Prostate gland (tissue), 2 donors: ENCODE data around the gene LRRN2. TPM values are rescaled to one million over a fixed set of nuclear protein-coding genes. Genes with fewer than 3 reads are reported as not detected.

Experiments
- DNase-seq: peaks from one replicate; pipeline ENCODE4 v3.0.0-alpha.2; 2019; ENCODE audit warnings: low spot score
- H3K27ac ChIP-seq, 2 donors: fragments of 200-600 bp; sonication (generic); 2 replicates each; pipeline ENCODE4 v1.5.1; 2017 to 2019
- H3K27me3 ChIP-seq: fragments of 200-600 bp; sonication (generic); replicated peaks from 2 replicates; pipeline ENCODE4 v1.5.1; 2019; ENCODE audit not compliant: insufficient read depth
- H3K36me3 ChIP-seq, 2 donors: fragments of 200-600 bp; sonication (generic); 1 replicate in 1 of 2; 2 replicates in 1 of 2; pipeline versions ENCODE4 v1.5.1 to v1.8.1; 2017 to 2019
- H3K4me1 ChIP-seq: fragments of 200-600 bp; sonication (generic); replicated peaks from 2 replicates; pipeline ENCODE4 v1.5.1; 2019
- H3K4me3 ChIP-seq, 2 donors: fragments of 200-600 bp; sonication (generic); 2 replicates each; pipeline ENCODE4 v1.5.1; 2017 to 2019
- H3K9me3 ChIP-seq: fragments of 200-600 bp; sonication (generic); 2 replicates; pipeline ENCODE4 v1.5.1; 2017
- POLR2A ChIP-seq: fragments of 450-650 bp; IDR thresholded peaks from one replicate; pipeline ENCODE4 v1.6.1; 2016; ENCODE audit warnings: antibody characterized with exemption, mild to moderate bottlenecking
- POLR2AphosphoS5 ChIP-seq: sonication (generic); formaldehyde crosslinking; IDR thresholded peaks from one replicate; pipeline ENCODE4 v1.6.1; 2017; ENCODE audit warnings: antibody characterized with exemption
- WGBS: methylation state at CpG from one replicate; pipeline ENCODE4 v1.1.5; 2018; 5-methylcytosine and 5-hydroxymethylcytosine counted together
- intact Hi-C: fragments of 100-400 bp; cut with DNase I; formaldehyde crosslinking; loops from one replicate; pipeline ENCODE4 v1.14.2; 2022
- total RNA-seq, 2 donors: library from RNA; depleted of rRNA; stranded (reverse); fragments of >200 nt; gene quantifications; one replicate each; pipeline ENCODE4 v1.1.0, GENCODE V29; 2016
- TF ChIP-seq, protein P1 (sequence below), 4 experiments: fragments of 200-600 bp in 2 of 4; fragments of 450-650 bp in 2 of 4; sonication (generic) in 2 of 4; IDR thresholded peaks; 1 replicate in 3 of 4; 2 replicates in 1 of 4; pipeline ENCODE4 v1.5.1; 2016 to 2019; ENCODE audit warnings: antibody characterized with exemption in 4 of 4, mild to moderate bottlenecking in 2 of 4, moderate library complexity in 2 of 4

The LRRN2 gene
- total RNA-seq, 2 donors from 2014 or later = 0.55 to 15.3 TPM

DNA sequence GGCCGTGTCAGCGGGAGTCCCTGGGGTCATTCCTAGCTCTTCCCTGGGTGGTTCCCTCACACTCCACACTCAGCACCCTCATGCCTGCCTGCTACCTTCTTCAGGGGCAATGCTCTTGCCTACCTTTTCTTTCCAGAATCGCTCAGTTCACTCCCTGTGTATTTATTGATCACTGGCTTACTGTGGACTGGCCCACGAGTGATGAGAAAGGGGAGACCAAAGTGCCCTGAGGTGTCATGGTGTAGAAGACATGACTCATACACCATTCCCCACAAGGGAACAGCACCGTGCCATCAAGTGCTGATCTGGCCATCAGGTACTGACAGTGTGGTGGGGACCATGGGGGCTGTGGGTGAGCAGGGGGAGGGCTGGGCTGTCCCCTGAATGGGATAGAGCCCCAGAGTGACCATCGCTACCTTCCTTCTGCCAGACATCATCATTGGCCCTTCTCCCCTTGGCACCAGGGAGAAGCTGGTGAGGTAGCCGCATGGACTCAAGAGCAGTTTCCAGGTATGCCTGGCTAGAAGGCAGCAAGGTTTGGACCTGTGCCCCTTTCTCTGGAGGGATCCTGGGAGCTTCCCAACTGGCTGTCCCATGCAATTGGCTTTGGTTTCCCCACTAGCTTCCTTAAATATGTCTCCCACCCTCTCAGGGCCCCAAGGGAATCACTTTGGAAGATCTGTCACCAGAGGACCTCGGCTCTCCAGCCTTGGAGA, 17.2 kb upstream of the LRRN2 start:
- Histone ChIP-seq H3K27ac (no peak overlapping the region), H3K9me3 (no peaks in the 10 kb centered on the region), H3K27me3 (no peaks in the 10 kb centered on the region), H3K4me3 (no peak overlapping the region), H3K36me3 (no peaks in the 10 kb centered on the region), H3K4me1 (no peaks in the 10 kb centered on the region)
- 56% methylated on average over 8 of the region's 8 CpGs for WGBS
- no peak for TF ChIP-seq POLR2A
- no peak for TF ChIP-seq POLR2AphosphoS5
- TF ChIP-seq, protein P1, sequence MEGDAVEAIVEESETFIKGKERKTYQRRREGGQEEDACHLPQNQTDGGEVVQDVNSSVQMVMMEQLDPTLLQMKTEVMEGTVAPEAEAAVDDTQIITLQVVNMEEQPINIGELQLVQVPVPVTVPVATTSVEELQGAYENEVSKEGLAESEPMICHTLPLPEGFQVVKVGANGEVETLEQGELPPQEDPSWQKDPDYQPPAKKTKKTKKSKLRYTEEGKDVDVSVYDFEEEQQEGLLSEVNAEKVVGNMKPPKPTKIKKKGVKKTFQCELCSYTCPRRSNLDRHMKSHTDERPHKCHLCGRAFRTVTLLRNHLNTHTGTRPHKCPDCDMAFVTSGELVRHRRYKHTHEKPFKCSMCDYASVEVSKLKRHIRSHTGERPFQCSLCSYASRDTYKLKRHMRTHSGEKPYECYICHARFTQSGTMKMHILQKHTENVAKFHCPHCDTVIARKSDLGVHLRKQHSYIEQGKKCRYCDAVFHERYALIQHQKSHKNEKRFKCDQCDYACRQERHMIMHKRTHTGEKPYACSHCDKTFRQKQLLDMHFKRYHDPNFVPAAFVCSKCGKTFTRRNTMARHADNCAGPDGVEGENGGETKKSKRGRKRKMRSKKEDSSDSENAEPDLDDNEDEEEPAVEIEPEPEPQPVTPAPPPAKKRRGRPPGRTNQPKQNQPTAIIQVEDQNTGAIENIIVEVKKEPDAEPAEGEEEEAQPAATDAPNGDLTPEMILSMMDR (IDR thresholded peaks at IDR 0.05) = no peak
- DNase-seq = no peak
- intact Hi-C loops = no loop called here

DNA sequence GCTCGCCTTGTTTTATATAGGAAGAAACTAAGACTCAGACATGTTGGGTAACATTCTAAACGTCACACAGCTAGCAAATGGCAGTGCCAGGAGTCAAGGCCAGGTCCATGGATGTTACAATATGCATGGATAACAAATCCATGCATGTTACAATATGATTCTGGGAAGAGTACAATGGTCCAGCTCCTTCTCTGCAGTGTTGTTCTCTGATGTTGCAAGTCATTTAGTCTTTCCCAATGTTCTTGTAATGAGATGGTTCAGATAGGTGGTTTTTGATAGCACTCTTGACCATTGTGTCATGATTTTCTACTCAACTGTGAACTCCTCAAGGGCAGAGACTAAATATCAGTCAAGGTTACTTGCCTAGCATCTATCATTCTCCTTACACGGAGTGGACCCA, 15.7 kb upstream of the LRRN2 start:
- H3K4me1 ChIP-seq = no peaks in the 10 kb centered on the region
- no peaks in the 10 kb centered on the region for H3K9me3 ChIP-seq
- TF ChIP-seq, protein P1 (IDR thresholded peaks at IDR 0.05) = no peak
- TF ChIP-seq POLR2AphosphoS5 (no peak), POLR2A (no peak)
- no peaks in the 10 kb centered on the region for H3K36me3 ChIP-seq
- 93% methylated on average over 3 of the region's 3 CpGs for WGBS
- no peak overlapping the region for H3K4me3 ChIP-seq
- intact Hi-C loops = no loop called here
- no peak for DNase-seq
- no peaks in the 10 kb centered on the region for H3K27me3 ChIP-seq
- no peak overlapping the region for H3K27ac ChIP-seq

DNA sequence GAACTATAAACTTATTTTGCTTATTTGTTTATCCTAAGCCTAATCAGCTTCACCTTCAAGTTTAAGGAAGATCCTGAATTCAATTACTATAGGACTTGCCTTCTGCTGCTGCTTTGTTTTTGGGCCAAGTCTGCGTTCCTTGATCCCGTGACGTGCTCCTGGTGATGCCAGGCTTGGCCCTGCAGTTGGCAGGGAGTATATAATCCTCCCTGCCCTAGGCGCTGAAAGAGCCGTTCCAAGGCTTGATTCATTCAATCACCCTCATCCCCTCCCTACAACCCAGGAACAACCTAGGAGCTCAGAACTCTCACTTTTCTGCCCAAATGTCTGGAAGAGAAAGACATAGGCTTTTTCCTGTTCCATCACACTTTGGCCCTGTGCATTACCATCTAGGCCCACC, 12.4 kb upstream of the LRRN2 start:
- intact Hi-C loops = no loop called here
- WGBS = 51% methylated on average over 5 of the region's 5 CpGs
- no peak for TF ChIP-seq POLR2AphosphoS5
- TF ChIP-seq POLR2A = no peak
- TF ChIP-seq, protein P1 (IDR thresholded peaks at IDR 0.05) = no peak
- no peak overlapping the region for H3K27ac ChIP-seq
- no peaks in the 10 kb centered on the region for H3K4me1 ChIP-seq
- H3K27me3 ChIP-seq = no peaks in the 10 kb centered on the region
- H3K36me3 ChIP-seq = no peaks in the 10 kb centered on the region
- no peaks in the 10 kb centered on the region for H3K9me3 ChIP-seq
- peak; percentile 44 for DNase-seq
- no peak overlapping the region for H3K4me3 ChIP-seq

DNA sequence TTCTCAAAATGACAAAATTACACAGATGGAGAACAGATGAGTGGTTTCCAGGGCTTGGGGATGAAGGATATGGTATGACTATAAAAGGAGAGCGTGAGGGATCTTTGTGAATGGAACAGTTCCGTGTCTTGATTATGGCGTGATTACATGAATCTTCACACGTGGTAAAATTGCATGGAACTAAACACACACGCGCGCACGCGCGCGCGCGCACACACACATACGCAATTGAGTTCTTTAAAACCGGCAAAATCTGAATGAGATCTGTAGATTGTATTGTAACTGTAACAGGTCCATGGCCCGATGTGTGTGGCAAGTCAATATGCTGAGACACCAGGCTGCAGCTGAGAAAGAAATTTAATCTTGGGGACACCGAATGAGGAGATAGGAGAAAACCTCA, 11.1 kb upstream of the LRRN2 start:
- TF ChIP-seq, protein P1 (IDR thresholded peaks at IDR 0.05) = no peak
- TF ChIP-seq POLR2A = no peak
- TF ChIP-seq POLR2AphosphoS5 = no peak
- Histone ChIP-seq H3K27ac (no peak overlapping the region), H3K9me3 (no peaks in the 10 kb centered on the region), H3K4me1 (no peaks in the 10 kb centered on the region), H3K27me3 (no peaks in the 10 kb centered on the region), H3K36me3 (no peaks in the 10 kb centered on the region), H3K4me3 (no peak overlapping the region)
- intact Hi-C loops = no loop called here
- 94% methylated on average over 17 of the region's 17 CpGs for WGBS
- DNase-seq = no peak

DNA sequence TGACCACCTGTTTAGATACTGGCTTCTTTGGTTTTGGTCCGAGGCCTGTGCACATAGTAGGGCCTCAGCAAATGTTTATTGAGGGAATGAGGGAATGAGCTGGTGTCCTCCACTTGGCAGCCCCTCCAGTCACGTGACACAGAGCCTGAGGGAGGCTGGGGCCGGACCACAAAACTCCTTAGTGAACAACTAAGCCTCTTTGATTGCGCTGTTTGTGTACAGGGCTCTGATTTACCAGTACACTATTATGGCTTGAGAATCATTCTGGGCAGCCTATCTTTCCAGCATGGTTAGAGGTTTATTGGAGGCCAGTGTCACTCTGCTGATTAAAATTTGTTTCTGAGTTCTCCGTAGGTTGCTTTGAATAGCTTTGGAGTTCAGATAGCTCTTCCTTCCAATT, 10.2 kb upstream of the LRRN2 start:
- Histone ChIP-seq H3K4me3 (no peak overlapping the region), H3K27ac (no peak overlapping the region), H3K36me3 (no peaks in the 10 kb centered on the region), H3K9me3 (no peaks in the 10 kb centered on the region), H3K4me1 (no peaks in the 10 kb centered on the region), H3K27me3 (no peaks in the 10 kb centered on the region)
- DNase-seq = no peak
- 82% methylated on average over 5 of the region's 5 CpGs for whole genome bisulfite sequencing
- intact Hi-C loops = no loop called here
- TF ChIP-seq POLR2A (no peak), POLR2AphosphoS5 (no peak)
- TF ChIP-seq, protein P1 (IDR thresholded peaks at IDR 0.05) = no peak
